Keratinocyte (primary cell): ENCODE results near the gene SERPINB12. TPM values are rescaled to one million over a fixed set of nuclear protein-coding genes. Genes with fewer than 3 reads are reported as not detected.

Experiments used
- DNase-seq: peaks from one replicate; pipeline ENCODE4 v3.0.0-alpha.2; 2011; ENCODE audit warnings: low read depth, missing footprints, low spot score
- FAIRE-seq: peaks from 2 replicates; lab custom pipeline; 2011; peaks lifted over from hg19 to GRCh38; lab: Jason Lieb, UNC
- H2AFZ ChIP-seq: 2 replicates; pipeline ENCODE4 v1.6.0; 2012; ENCODE audit warnings: low read length, control low read depth, inconsistent platforms; ENCODE audit not compliant: control insufficient read depth
- H3K27ac ChIP-seq: 2 replicates; pipeline ENCODE4 v1.5.1; 2011; ENCODE audit warnings: low read length; ENCODE audit not compliant: control insufficient read depth, insufficient read depth
- H3K27me3 ChIP-seq: 3 replicates; pipeline ENCODE4 v1.6.0; 2011; ENCODE audit warnings: low read length; ENCODE audit not compliant: control insufficient read depth, insufficient read depth; ENCODE audit errors: extremely low read depth
- H3K36me3 ChIP-seq, 2 experiments: 2 replicates in 1 of 2; 3 replicates in 1 of 2; pipeline ENCODE4 v1.5.1; 2011; ENCODE audit warnings: low read length in 2 of 2, mild to moderate bottlenecking in 1 of 2; ENCODE audit not compliant: control insufficient read depth in 2 of 2, insufficient read depth in 2 of 2; ENCODE audit errors: extremely low read depth in 1 of 2
- H3K4me1 ChIP-seq: 3 replicates; pipeline ENCODE4 v1.5.1; 2011; ENCODE audit warnings: low read length; ENCODE audit not compliant: control insufficient read depth, insufficient read depth; ENCODE audit errors: extremely low read depth
- H3K4me2 ChIP-seq: 3 replicates; pipeline ENCODE4 v1.6.0; 2011; ENCODE audit warnings: low read depth, low read length; ENCODE audit not compliant: control insufficient read depth, insufficient read depth; ENCODE audit errors: extremely low read depth
- H3K4me3 ChIP-seq, 3 experiments: fragments of 200-600 bp in 1 of 3; sonication (generic) in 1 of 3; 2 replicates in 2 of 3; 3 replicates in 1 of 3; pipeline ENCODE4 v1.5.1; 2011 to 2016; ENCODE audit warnings: low read length in 3 of 3, mild to moderate bottlenecking in 3 of 3, control low read depth in 2 of 3, inconsistent platforms in 1 of 3, low read depth in 1 of 3, mixed read lengths in 1 of 3, mixed run types in 1 of 3, moderate library complexity in 1 of 3; ENCODE audit not compliant: control insufficient read depth in 2 of 3, insufficient read depth in 2 of 3; ENCODE audit errors: extremely low read depth in 1 of 3
- H3K79me2 ChIP-seq: 2 replicates; pipeline ENCODE4 v1.6.0; 2012; ENCODE audit warnings: low read length; ENCODE audit not compliant: control insufficient read depth, insufficient read depth
- H3K9ac ChIP-seq: 3 replicates; pipeline ENCODE4 v1.6.0; 2011; ENCODE audit warnings: low read length; ENCODE audit not compliant: control insufficient read depth, insufficient read depth; ENCODE audit errors: extremely low read depth
- H3K9me1 ChIP-seq: 3 replicates; pipeline ENCODE4 v1.6.0; 2011; ENCODE audit warnings: low read length; ENCODE audit not compliant: control insufficient read depth, insufficient read depth; ENCODE audit errors: extremely low read depth
- H3K9me3 ChIP-seq: 2 replicates; pipeline ENCODE4 v1.5.1; 2012; ENCODE audit warnings: low read depth, low read length; ENCODE audit not compliant: control insufficient read depth
- H4K20me1 ChIP-seq: 3 replicates; pipeline ENCODE4 v1.6.0; 2011; ENCODE audit warnings: low read length; ENCODE audit not compliant: control insufficient read depth, insufficient read depth; ENCODE audit errors: extremely low read depth
- CTCF ChIP-seq, 3 experiments: IDR thresholded peaks in 1 of 3; conservative IDR thresholded peaks in 1 of 3; optimal IDR thresholded peaks in 1 of 3; 2 replicates in 2 of 3; 3 replicates in 1 of 3; pipeline versions ENCODE3 to v1.5.1; 2011; ENCODE audit warnings: low read length in 3 of 3, mild to moderate bottlenecking in 3 of 3, moderate library complexity in 2 of 3, control low read depth in 1 of 3, inconsistent platforms in 1 of 3; ENCODE audit not compliant: insufficient read depth in 2 of 3; ENCODE audit errors: extremely low read depth in 1 of 3
- EZH2 ChIP-seq: IDR thresholded peaks from one replicate; pipeline ENCODE4 v1.6.1; 2012; ENCODE audit warnings: inconsistent platforms, mild to moderate bottlenecking, low read length, moderate library complexity
- dilution Hi-C: fragments of 300-500 bp; cut with MboI; formaldehyde crosslinking; loops from one replicate; pipeline ENCODE4 v1.7.0; 2020; ENCODE audit warnings: low sequenced_read_pairs; ENCODE audit not compliant: extremely low pct_ligation_motif_present
- polyA plus RNA-seq, 5 experiments: library from polyadenylated mRNA; depleted of rRNA in 3 of 5; stranded (reverse) in 3 of 5; stranded (forward) in 1 of 5; unstranded in 1 of 5; fragments of >200 nt; gene quantifications; 1 replicate in 1 of 5; 2 replicates in 3 of 5; 3 replicates in 1 of 5; pipeline versions ENCODE4 v1.2.1 to v1.2.3, GENCODE V29; 2011 to 2012; ENCODE audit warnings: missing spikeins in 2 of 5, low read depth in 1 of 5, low replicate concordance in 1 of 5

Gene SERPINB12
- polyA plus RNA-seq, 1 donor (not counting 4 experiments of a cell fraction or from before 2014, with no cell fraction given): 0.10 TPM

- Histone ChIP-seq H4K20me1 (no peaks in the 10 kb centered on the region), H3K79me2 (no peaks in the 10 kb centered on the region), H3K4me2 (no peak overlapping the region), H2AFZ (no peak overlapping the region), H3K9me1 (no peaks in the 10 kb centered on the region), H3K36me3 (no peaks in the 10 kb centered on the region), H3K27ac (no peak overlapping the region), H3K4me3 (no peak overlapping the region), H3K4me1 (peaks cover 14% of the 10 kb centered on the region), H3K27me3 (no peaks in the 10 kb centered on the region), H3K9ac (no peak overlapping the region), H3K9me3 (no peaks in the 10 kb centered on the region)
- no peak for DNase-seq
- TF ChIP-seq CTCF (optimal IDR thresholded peaks at IDR 0.05 in 1 of 3, IDR thresholded peaks at IDR 0.05 in 1 of 3, conservative IDR thresholded peaks at IDR 0.05 in 1 of 3; ENCODE audit: extremely low read depth in 1 of 3, insufficient read depth in 2 of 3, low read length in 3 of 3): no peak
- TF ChIP-seq EZH2: no peak
- no peak for FAIRE-seq
- dilution Hi-C loops: no loop called here
Measured at GRCh38 chr18:63567825-63568224, 25.7 kb downstream of the SERPINB12 start.

GRCh38 chr18:63570721-63571120, 28.6 kb downstream of the SERPINB12 start:
- peak; percentile 60 for FAIRE-seq
- H3K79me2 ChIP-seq: no peaks in the 10 kb centered on the region
- no peaks in the 10 kb centered on the region for H3K9me1 ChIP-seq
- no peak for TF ChIP-seq CTCF (optimal IDR thresholded peaks at IDR 0.05 in 1 of 3, IDR thresholded peaks at IDR 0.05 in 1 of 3, conservative IDR thresholded peaks at IDR 0.05 in 1 of 3; ENCODE audit: extremely low read depth in 1 of 3, insufficient read depth in 2 of 3, low read length in 3 of 3)
- no peak for TF ChIP-seq EZH2
- no peak overlapping the region for H3K4me3 ChIP-seq
- H3K4me2 ChIP-seq: peak overlapping the region; percentile 18
- H4K20me1 ChIP-seq: no peaks in the 10 kb centered on the region
- H3K4me1 ChIP-seq: peaks cover 14% of the 10 kb centered on the region
- no peaks in the 10 kb centered on the region for H3K27me3 ChIP-seq
- no peaks in the 10 kb centered on the region for H3K36me3 ChIP-seq
- dilution Hi-C loops: no loop called here
- H3K27ac ChIP-seq: no peak overlapping the region
- H3K9ac ChIP-seq: no peak overlapping the region
- H3K9me3 ChIP-seq: no peaks in the 10 kb centered on the region
- H2AFZ ChIP-seq: peak overlapping the region; percentile 8
- no peak for DNase-seq
